Urinary bladder (tissue), 4 donors: ENCODE results near the gene SLAIN2. TPM values are rescaled to one million over a fixed set of nuclear protein-coding genes. Genes with fewer than 3 reads are reported as not detected.
"Not testable (repeated sequence)": the region's sequence is repeated elsewhere in the genome, so short reads cannot be mapped to it uniquely, and the experiment has no call there.

Source experiments
- DNase-seq: peaks from one replicate; pipeline ENCODE4 v3.0.0-alpha.2; 2015; ENCODE audit errors: extremely low spot score
- H3K27ac ChIP-seq: one replicate; pipeline ENCODE4 v1.5.1; 2013; ENCODE audit warnings: low read depth, mild to moderate bottlenecking, moderate library complexity
- H3K36me3 ChIP-seq: one replicate; pipeline ENCODE4 v1.6.1; 2013; ENCODE audit warnings: mild to moderate bottlenecking, moderate library complexity; ENCODE audit not compliant: insufficient read depth
- H3K4me1 ChIP-seq: one replicate; pipeline ENCODE4 v1.6.1; 2013; ENCODE audit warnings: mild to moderate bottlenecking, moderate library complexity; ENCODE audit not compliant: insufficient read depth
- H3K4me3 ChIP-seq: one replicate; pipeline ENCODE4 v1.5.1; 2013; ENCODE audit warnings: low read depth, low read length
- WGBS: extraction: QIAGEN DNeasy Blood & Tissue Kit; methylation state at CpG from one replicate; pipeline ENCODE4 v1.1.7; 2013; 5-methylcytosine and 5-hydroxymethylcytosine counted together
- polyA plus RNA-seq: library from polyadenylated mRNA; stranded (reverse); fragments of 200-250 nt; gene quantifications from one replicate; pipeline ENCODE4 v1.2.3, GENCODE V29; 2013
- total RNA-seq: library from RNA; depleted of rRNA; stranded (reverse); fragments of >200 nt; gene quantifications from one replicate; pipeline ENCODE4 v1.2.3, GENCODE V29; 2014
- donor health status: healthy with polysubstance abuse.
- donor health status: healthy.

The SLAIN2 gene
- total and polyA plus RNA-seq, 2 donors, result 73.9 to 90.7 TPM

DNA sequence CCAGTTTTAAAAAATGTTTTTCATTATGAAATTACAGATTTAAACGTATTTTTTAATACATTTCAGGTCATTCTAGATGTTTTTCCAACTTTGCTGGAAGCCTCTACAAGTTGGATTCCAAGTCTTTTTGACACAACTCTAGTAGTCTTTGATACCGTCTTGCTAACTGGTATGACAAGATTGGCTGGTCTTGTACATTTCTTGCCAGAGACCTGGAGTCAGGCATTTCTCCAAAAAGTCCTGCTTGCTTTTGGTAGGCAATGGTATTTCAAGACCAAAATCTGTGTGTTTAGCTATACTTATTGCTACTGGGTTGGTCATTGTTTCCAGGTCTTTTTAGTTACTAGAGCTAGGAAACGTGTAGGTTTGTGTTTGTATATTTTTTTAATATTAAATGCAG lies 64.6 kb downstream of the SLAIN2 start:
- Histone ChIP-seq H3K4me1 (no peaks in the 10 kb centered on the region), H3K27ac (no peak overlapping the region), H3K4me3 (no peak overlapping the region), H3K36me3 (no peaks in the 10 kb centered on the region)
- WGBS, result 85% methylated on average over 3 of the region's 3 CpGs
- DNase-seq, result no peak

DNA sequence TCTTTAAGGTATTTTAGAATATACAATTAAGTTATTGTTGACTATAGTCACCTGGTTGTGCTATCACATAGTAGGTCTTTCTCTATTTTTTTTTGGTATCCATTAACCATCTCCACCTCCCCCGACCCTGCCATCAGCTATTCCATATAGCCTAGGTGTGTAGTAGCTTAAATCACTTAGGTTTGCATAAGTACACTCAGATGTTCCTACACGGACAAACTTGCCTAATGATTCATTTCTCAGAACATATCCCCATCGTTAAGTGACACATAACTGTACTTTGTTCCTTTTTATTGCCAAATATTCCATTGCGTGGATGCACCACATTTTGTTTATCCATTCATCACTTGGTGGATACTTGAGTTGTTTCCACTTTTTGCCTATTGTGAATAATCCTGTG lies 67.9 kb downstream of the SLAIN2 start:
- WGBS, result 95% methylated on average over 4 of the region's 4 CpGs
- no peaks in the 10 kb centered on the region for H3K36me3 ChIP-seq
- DNase-seq, result no peak
- H3K4me1 ChIP-seq, result no peaks in the 10 kb centered on the region
- H3K4me3 ChIP-seq, result no peak overlapping the region
- no peak overlapping the region for H3K27ac ChIP-seq

DNA sequence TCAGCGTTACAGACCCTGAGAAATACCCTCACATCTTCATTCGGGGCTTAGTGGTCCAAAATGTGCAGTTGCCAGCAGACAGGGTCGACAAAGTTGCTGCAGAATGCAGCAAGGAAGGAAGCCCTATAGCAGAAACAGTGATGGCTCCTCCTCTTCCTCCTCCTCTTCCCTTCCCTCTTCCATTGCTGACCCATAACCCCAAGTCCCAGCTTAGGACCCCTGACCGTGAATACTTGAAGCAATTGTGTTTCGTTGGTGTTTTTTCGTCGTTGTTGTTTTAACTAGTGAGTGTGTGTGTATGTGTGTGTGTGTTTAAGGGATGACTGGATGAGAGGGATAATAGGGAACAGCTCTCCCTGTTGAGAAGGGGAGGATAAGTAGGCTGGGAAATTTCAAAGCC lies 69.5 kb downstream of the SLAIN2 start:
- H3K36me3 ChIP-seq, result no peaks in the 10 kb centered on the region
- 82% methylated on average over 7 of the region's 7 CpGs for WGBS
- H3K4me1 ChIP-seq, result no peaks in the 10 kb centered on the region
- H3K4me3 ChIP-seq, result no peak overlapping the region
- no peak overlapping the region for H3K27ac ChIP-seq
- DNase-seq, result no peak

DNA sequence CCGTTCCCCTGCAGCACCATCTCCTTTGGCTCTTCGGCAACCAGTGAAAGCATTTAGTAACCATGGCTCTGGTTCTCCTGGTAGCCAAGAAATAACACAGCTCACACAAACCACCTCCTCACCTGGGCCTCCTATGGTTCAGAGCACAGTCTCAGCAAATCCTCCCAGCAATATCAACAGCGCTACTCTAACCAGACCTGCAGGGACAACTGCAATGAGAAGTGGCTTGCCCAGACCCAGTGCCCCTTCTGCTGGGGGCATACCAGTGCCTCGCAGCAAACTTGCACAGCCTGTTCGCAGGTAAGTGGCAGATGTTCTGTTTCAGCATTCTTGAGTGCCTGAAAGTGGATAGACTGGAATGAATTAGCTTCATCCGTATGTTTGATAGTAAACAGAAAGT lies 78.8 kb downstream of the SLAIN2 start:
- no peak overlapping the region for H3K4me3 ChIP-seq
- no peak overlapping the region for H3K27ac ChIP-seq
- no peaks in the 10 kb centered on the region for H3K4me1 ChIP-seq
- 90% methylated on average over 6 of the region's 6 CpGs for WGBS
- peaks cover 2% of the 10 kb centered on the region for H3K36me3 ChIP-seq
- DNase-seq, result no peak

DNA sequence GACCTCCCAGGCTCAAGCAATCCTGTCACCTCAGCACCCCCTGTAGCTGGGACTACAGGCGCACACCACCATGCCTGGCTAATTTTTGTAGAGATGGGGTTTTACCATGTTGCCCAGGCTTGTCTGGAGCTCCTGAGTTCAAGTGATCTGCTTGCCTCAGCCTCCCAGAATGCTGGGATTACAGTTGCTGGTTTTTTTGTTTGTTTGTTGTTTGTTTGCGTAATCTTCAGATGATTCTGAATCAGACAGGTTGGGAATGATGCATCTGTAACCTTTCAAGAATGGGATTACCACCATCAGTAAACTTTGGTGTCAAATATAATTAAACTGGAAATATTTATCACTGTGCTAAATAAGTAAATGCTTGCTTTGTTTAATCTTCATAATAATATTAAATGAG lies 79.8 kb downstream of the SLAIN2 start:
- WGBS, result 98% methylated on average over 2 of the region's 2 CpGs
- H3K27ac ChIP-seq, result no peak overlapping the region
- H3K4me1 ChIP-seq, result no peaks in the 10 kb centered on the region
- DNase-seq, result no peak
- peaks cover 2% of the 10 kb centered on the region for H3K36me3 ChIP-seq
- H3K4me3 ChIP-seq, result no peak overlapping the region

DNA sequence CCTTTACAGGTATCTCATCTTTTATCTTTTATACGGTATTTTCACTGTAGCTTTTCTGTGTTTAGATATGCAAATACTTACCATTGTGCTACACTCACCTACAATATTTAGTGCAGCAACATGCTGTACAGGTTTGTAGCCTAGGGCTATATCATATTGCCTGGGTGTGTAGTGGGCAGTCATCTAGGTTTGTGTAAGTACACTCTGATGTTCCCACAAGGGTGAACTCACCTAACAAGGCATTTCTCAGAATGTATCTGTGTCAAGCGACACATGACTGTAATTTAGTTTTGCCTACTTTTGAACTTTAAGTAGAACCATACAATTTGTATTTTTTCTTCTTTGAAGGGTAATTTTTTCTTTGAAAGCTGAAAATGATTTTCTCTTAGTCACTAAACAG lies 87.6 kb downstream of the SLAIN2 start:
- DNase-seq, result no peak
- 94% methylated on average over 2 of the region's 2 CpGs for WGBS
- no peaks in the 10 kb centered on the region for H3K36me3 ChIP-seq
- H3K4me3 ChIP-seq, result no peak overlapping the region
- H3K4me1 ChIP-seq, result no peaks in the 10 kb centered on the region
- no peak overlapping the region for H3K27ac ChIP-seq

DNA sequence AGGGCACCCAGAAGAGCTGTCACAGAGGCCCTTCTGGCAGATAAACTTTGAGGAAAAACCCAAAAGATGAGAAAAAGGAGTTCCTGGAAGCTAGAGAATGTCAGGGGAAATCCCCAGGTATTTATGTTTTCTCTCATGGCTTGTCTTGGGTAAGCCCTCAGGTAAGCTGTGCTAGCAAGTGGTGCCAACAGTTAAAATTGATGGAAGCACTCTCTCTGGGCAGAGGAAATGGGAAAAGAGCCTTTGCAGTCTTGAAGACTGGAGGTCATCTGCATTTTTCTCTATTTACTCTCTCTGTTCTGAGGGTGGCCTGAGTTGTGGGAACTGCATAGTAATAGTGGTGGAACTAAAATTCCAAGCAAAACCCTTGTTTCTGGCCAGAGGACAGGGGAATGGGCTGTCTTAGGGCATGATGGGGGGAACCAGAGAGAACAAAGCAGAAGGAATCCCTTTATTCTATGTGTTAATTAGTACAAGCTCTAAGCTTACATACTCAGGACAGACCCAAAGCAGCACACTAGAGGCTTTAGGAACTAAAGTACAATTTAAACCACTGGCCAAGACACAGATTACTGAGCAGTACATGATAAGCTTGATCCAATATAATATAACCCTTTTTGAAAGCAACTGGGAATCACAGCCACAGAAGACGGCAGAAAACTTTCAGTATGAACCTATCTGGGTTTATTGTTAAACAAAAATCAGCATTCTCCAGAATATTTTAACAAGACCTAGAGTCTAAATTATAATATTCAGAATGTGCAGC lies 88.6 kb downstream of the SLAIN2 start:
- H3K27ac ChIP-seq, result no peak overlapping the region
- H3K4me3 ChIP-seq, result no peak overlapping the region
- WGBS, result 0% methylated on average over 1 of the region's 1 CpG
- H3K36me3 ChIP-seq, result no peaks in the 10 kb centered on the region
- DNase-seq, result no peak
- H3K4me1 ChIP-seq, result no peaks in the 10 kb centered on the region

DNA sequence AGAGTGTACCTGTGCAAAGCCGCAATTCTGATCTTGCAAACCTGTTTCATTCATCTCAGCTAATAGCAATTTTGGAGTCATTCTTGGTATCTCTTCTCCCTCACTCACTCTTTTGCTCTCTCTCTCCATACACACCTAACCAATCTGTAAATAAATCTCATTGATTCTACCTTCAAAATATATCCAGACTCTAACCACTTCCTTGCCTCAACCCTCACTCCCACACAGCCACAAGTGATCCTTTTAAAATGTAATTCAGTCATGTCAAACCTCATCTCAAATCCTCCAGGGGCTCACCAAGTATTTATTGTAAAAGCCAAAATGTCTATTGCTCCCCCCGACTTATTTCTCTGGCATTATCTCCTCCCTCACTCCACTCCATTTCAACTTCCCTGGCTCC lies 90.1 kb downstream of the SLAIN2 start:
- WGBS, result 82% methylated on average over 2 of the region's 2 CpGs
- no peaks in the 10 kb centered on the region for H3K4me1 ChIP-seq
- no peak overlapping the region for H3K27ac ChIP-seq
- H3K4me3 ChIP-seq, result no peak overlapping the region
- H3K36me3 ChIP-seq, result no peaks in the 10 kb centered on the region
- DNase-seq, result no peak

DNA sequence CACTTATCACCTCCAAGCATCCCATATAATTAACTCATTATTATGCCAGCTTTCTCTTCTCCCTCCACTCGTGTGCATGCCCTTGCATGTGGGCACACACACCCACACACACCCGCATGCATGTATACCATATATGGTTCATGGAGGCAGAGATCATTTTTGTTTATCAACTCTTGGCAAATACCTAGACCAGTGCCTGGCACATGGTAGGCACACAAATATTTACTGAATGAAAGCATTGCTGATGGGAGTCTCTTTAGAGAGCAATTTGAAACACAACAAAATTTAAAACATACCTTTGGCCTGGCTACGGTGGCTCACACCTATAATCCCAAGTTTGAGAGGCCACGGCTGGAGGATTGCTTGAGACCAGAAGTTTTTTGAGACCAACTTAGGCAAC lies 90.7 kb downstream of the SLAIN2 start:
- no peak overlapping the region for H3K27ac ChIP-seq
- H3K36me3 ChIP-seq, result no peaks in the 10 kb centered on the region
- H3K4me3 ChIP-seq, result no peak overlapping the region
- H3K4me1 ChIP-seq, result no peaks in the 10 kb centered on the region
- WGBS, result 76% methylated on average over 4 of the region's 4 CpGs
- no peak for DNase-seq

DNA sequence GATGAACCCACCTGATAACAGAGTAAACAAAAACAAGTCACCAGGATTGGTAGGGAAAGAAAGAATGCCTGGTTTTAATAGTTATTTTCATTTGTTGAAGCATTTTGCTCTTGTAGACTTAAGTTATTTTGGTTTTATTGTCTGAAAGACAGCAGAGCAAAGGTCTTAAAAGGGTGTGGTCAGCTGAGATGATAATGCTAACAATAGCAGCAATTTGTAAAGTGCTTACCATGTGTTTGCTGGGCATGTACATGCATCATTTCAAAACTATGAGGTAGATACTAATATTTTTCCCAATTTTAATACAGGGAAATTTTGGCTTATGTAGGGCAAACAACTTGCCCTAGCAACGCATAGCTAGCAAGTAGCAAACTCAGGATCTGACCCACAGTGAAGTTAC lies 95.0 kb downstream of the SLAIN2 start:
- DNase-seq, result no peak
- Histone ChIP-seq H3K4me3 (no peak overlapping the region), H3K27ac (no peak overlapping the region), H3K4me1 (no peaks in the 10 kb centered on the region), H3K36me3 (no peaks in the 10 kb centered on the region)
- 92% methylated on average over 1 of the region's 1 CpG for WGBS

DNA sequence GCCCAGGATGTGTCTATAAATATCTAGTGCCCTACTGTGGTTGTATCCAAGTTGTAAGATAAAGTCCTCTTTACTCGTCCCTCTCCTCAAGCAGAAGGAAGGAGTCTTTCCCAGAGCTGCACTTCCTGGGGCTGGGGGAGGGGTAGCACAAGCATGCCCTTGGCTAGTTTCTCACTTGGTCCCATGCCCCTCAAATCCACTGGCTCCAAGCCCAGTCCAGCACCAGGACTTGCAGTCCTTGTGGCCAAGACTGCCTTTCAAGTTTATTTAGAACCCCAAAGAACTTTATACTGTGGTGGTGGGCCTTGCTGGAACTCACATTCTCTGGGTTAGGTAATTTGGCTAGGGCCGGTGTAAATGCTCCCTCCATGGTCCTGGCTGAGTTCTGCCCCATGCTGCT lies 98.7 kb downstream of the SLAIN2 start:
- Histone ChIP-seq H3K27ac (no peak overlapping the region), H3K4me1 (no peaks in the 10 kb centered on the region), H3K36me3 (no peaks in the 10 kb centered on the region), H3K4me3 (no peak overlapping the region)
- DNase-seq, result no peak
- 59% methylated on average over 2 of the region's 2 CpGs for WGBS

DNA sequence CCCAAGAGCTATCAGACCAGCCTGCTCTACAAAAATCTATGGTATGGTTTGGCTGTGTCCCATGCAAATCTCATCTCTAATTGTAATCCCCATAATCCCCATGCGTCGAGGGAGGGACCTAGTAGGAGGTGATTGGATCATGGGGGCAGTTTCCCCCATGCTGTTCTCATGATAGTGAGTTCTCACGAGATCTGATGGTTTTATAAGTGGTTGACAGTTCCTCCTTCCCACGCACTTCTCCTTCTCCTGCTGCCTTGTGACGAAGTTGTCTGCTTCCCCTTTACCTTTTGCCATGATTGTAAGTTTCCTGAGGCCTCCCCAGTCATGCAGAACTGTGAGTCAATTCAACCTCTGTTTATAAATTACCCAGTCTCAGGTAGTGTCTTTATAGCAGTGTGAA lies 99.6 kb downstream of the SLAIN2 start:
- 64% methylated on average over 5 of the region's 5 CpGs for WGBS
- not testable (repeated sequence) for H3K36me3 ChIP-seq, H3K27ac ChIP-seq, H3K4me3 ChIP-seq, DNase-seq, H3K4me1 ChIP-seq

DNA sequence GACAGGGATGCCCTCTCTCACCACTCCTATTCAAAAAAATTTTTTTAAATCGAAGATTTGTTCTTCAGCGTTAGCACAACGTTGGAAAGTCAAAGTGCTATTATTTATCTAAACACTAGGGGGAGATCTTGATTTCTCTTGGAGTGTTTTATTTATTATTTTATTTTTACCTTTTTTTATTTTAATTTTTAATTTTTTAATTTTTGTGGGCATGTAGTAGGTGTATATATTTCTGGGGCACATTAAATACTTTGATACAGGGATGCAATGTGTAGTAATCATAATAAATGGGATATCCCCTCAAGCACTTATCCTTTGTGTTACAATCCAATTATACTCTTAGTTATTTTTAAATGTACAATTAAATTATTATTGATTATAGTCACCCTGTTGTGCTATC lies 104.4 kb downstream of the SLAIN2 start:
- Histone ChIP-seq H3K4me1 (no peaks in the 10 kb centered on the region), H3K4me3 (no peak overlapping the region), H3K36me3 (no peaks in the 10 kb centered on the region), H3K27ac (no peak overlapping the region)
- DNase-seq, result no peak
- 13% methylated on average over 3 of the region's 3 CpGs for WGBS

DNA sequence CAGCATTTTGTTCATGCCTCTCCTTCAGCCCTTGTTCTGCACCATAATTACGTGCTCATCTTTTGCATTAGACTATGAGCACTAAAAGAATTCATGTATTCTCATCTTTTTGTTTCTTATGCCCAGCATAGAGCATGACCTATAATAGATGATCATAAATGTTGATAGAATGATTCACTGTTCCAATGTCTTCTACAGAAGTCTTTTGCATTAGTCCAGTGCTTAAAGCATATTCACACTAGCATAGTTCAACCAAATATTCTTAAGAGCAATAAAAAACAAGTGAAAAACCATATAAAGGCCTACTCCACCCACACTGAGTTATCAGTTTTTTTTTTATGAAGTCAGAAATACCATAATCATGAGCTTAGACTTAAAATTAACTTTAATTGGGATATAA lies 105.3 kb downstream of the SLAIN2 start:
- Histone ChIP-seq H3K27ac (no peak overlapping the region), H3K4me3 (no peak overlapping the region), H3K4me1 (no peaks in the 10 kb centered on the region), H3K36me3 (no peaks in the 10 kb centered on the region)
- no peak for DNase-seq
- WGBS, result 91% methylated on average over 1 of the region's 1 CpG

DNA sequence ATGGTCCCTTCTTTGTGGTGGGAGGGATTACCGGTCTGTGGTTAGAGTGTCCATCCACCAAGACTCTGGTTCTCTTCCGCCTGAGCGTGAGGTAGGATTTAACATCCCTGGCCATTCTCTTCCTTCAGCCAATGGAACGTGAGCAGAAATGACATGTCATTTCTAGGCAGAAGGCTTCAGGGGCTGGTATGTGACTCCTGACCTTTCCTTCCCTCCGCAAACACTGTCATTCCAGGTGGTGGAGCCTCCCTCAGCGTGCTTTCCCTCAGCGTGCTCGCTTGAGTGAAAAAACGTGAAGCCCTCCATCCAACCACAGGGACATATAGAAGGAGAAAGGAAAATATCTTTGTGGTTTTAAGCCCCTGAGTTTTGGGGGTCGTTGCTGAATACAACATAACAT lies 107.8 kb downstream of the SLAIN2 start:
- no peaks in the 10 kb centered on the region for H3K36me3 ChIP-seq
- no peak for DNase-seq
- WGBS, result 90% methylated on average over 10 of the region's 10 CpGs
- H3K27ac ChIP-seq, result no peak overlapping the region
- H3K4me1 ChIP-seq, result no peaks in the 10 kb centered on the region
- no peak overlapping the region for H3K4me3 ChIP-seq
